ENCODE measurements around the gene NDUFA7.

Gene NDUFA7

DNA sequence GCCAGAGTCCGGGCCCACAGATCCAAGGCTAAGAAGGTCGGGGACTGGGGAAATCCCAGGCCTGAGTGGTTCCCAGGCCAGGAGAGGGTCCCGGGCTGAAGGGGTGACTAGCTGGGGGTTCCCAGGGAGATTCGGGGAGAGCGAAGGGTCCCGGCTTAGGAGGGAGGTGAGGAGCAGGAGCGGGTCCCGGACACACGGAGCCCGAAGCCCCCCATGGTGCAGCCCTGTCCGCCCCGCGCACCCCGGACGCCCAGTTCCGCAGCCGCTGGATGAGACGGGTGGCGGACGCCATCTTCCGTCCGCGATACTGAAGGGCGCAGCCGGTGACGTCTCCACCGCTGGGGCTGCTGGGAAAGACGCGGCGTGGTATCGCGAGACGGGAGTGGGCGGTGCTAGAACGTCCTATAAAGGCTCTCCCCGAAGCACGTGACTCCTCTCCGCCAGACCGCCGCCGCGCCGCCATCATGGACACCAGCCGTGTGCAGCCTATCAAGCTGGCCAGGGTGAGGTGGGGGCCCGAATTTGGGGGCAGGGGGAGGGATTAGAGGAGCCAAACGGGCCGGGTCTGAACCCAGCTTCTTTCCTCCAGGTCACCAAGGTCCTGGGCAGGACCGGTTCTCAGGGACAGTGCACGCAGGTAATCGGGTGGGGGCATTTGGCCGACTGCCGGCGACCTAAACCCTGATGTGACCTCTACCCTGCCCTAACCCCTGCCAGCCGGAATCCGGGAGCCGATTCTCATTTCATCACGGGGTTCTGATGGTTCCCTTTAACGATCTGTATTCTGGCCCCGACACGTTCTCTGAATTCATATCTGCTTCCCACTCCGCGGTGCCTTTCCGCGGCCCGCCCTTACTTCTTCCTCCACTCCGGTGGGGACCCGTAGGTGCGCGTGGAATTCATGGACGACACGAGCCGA lies at the start of gene NDUFA7, which contains the start of gene RPS28:
Gene NDUFA7, minus strand, starts transcription at position 309 of the 919 bp plus-strand sequence. Its CDS starts 17 bp downstream, at position 292.
Gene RPS28, plus strand, starts transcription at position 430 of the 919 bp plus-strand sequence. Its CDS starts 35 bp downstream, at position 465.
- Histone ChIP-seq H3K27ac (peak within 1 kb of the TSS; percentile 90), H3K27me3 (replicated peaks) (no peaks in the 10 kb centered on the region), H3K36me3 (replicated peaks) (peaks cover 19% of the 10 kb centered on the region), H3K4me3 (ENCODE audit: low read depth, low read length) (peak within 1 kb of the TSS; percentile 99)
- TF ChIP-seq, protein P1, sequence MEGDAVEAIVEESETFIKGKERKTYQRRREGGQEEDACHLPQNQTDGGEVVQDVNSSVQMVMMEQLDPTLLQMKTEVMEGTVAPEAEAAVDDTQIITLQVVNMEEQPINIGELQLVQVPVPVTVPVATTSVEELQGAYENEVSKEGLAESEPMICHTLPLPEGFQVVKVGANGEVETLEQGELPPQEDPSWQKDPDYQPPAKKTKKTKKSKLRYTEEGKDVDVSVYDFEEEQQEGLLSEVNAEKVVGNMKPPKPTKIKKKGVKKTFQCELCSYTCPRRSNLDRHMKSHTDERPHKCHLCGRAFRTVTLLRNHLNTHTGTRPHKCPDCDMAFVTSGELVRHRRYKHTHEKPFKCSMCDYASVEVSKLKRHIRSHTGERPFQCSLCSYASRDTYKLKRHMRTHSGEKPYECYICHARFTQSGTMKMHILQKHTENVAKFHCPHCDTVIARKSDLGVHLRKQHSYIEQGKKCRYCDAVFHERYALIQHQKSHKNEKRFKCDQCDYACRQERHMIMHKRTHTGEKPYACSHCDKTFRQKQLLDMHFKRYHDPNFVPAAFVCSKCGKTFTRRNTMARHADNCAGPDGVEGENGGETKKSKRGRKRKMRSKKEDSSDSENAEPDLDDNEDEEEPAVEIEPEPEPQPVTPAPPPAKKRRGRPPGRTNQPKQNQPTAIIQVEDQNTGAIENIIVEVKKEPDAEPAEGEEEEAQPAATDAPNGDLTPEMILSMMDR (IDR thresholded peaks at IDR 0.05; ENCODE audit: low read depth, low read length, missing control alignments): peak; percentile 34
- in situ Hi-C loops (cut with HindIII; ENCODE audit: low pct_ligation_motif_present, low sequenced_read_pairs): no loop called here
- peak; percentile 93 for DNase-seq

DNA sequence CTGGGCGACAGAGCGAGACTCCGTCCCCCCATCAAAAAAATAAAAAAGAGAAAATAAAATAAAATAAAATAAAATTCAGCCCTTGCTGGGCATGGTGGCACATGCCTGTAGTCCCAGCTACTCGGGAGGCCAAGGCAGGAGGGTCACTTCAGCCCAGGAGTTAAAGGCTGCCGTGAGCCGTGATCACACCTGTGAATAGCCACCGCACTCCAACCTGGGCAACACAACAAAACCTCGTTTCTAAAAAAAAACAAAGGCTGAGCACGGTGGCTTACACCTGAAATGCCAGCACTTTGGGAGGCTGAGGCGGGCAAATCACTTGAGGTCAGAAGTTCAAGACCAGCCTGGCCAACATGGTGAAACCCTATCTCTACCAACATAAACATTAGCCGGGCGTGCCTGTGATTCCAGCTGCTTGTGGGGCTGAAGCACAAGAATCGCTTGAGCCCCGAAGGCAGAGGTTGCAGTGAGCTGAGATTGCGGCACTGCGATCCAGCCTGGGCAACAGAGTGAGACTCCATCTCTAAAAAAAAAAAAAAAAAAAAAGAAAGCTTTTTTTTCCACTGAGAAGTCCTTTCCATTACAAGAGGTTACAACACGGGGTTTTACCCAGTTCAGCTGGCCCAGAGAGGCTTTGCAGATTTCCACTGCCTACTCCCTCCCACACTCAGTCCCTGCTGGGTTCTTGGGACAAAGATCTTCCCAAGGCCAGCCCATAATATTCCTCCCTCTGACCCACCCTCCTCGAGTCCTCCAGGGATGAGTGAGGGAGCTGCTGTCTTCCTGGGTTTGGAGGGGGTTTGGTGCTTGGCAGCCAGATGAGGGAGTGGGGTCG lies 49.2 kb upstream of the NDUFA7 start:
- Histone ChIP-seq H3K27ac (no peak overlapping the region), H3K36me3 (replicated peaks) (peaks cover 63% of the 10 kb centered on the region), H3K27me3 (replicated peaks) (no peaks in the 10 kb centered on the region), H3K4me3 (ENCODE audit: low read depth, low read length) (no peak overlapping the region)
- no peak for DNase-seq
- in situ Hi-C loops (cut with HindIII; ENCODE audit: low pct_ligation_motif_present, low sequenced_read_pairs): no loop called here
- TF ChIP-seq, protein P1 (IDR thresholded peaks at IDR 0.05; ENCODE audit: low read depth, low read length, missing control alignments): no peak

DNA sequence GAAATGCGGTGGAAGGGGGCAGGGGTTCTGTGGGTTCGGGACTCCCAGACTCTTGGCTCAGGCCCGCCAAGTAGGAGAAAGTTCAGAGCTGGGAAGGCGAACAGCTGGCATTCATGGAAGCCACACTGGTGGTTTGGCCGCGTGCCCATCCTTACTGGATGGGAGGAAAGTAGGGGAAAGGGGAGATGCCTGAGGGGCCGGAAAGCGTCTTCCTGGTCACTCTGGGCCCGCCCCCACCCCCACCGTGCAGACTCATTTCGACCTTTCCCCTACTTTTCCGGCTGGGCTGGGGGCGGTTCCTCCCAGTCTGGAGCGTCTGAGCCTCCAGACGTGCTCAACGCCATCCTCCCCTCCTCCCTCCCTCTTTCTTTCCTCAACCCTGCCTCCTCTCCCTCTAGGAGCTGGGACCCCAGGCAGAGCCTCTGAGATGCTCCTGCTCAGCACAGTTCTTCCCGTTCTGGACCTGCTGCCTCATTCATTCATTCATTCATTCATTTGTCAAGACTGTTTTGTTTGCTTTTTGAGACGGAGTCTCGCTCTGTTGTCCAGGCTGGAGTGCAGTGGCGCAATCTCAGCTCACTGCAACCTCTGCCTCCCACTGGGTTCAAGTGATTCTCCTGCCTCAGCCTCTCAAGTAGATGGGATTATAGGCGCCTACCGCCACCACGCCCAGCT lies 46.3 kb upstream of the NDUFA7 start:
- Histone ChIP-seq H3K36me3 (replicated peaks) (peaks cover 45% of the 10 kb centered on the region), H3K27me3 (replicated peaks) (no peaks in the 10 kb centered on the region), H3K4me3 (ENCODE audit: low read depth, low read length) (peak overlapping the region; percentile 81), H3K27ac (peak overlapping the region; percentile 73)
- DNase-seq: peak; percentile 92
- TF ChIP-seq, protein P1 (IDR thresholded peaks at IDR 0.05; ENCODE audit: low read depth, low read length, missing control alignments): no peak
- in situ Hi-C loops (cut with HindIII; ENCODE audit: low pct_ligation_motif_present, low sequenced_read_pairs): no loop called here

DNA sequence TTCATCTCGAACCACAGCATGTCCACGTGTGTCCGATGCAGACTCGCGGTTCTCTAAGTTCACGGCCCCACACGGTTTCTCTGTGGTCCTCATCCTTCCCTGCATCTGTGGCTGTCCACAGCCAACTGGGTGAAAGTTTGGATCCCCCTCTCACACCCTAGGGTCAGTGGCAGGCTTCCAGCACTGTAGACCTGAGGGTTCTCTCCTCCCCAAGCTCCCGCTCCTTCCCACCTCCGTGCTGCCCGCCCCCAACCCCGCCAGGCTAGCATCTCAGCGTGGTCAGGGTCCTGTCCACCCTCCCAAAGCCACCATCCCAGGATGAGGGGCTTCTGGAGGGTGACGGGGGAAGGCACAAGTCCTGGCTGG lies 45.8 kb upstream of the NDUFA7 start:
- in situ Hi-C loops (cut with HindIII; ENCODE audit: low pct_ligation_motif_present, low sequenced_read_pairs): no loop called here
- Histone ChIP-seq H3K27me3 (replicated peaks) (no peaks in the 10 kb centered on the region), H3K27ac (peak overlapping the region; percentile 73), H3K4me3 (ENCODE audit: low read depth, low read length) (peak overlapping the region; percentile 81), H3K36me3 (replicated peaks) (peaks cover 42% of the 10 kb centered on the region)
- no peak for DNase-seq
- TF ChIP-seq, protein P1 (IDR thresholded peaks at IDR 0.05; ENCODE audit: low read depth, low read length, missing control alignments): no peak

DNA sequence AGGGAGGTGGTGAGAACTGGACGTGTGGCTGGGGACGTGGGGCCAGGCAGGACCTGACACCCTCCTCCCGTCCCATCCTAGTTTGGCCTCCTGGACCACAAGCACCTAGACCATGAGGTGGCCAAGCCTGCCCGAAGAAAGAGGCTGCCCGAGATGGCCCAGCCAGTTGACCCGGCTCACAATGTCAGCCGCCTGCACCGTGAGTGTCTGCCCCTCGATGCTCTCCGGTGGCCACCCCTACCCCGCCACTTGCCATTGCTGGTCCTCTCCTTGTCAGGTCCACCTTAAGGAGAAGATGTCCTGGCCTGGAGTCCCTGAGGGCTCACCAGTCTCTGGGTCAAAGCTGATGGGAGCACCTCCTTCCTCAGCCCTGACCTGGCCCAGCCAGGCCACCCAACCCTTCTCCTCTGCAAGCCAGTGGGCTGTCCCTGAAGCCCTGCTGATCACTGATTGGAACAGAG lies 45.0 kb upstream of the NDUFA7 start:
- in situ Hi-C loops (cut with HindIII; ENCODE audit: low pct_ligation_motif_present, low sequenced_read_pairs): no loop called here
- H3K4me3 ChIP-seq (ENCODE audit: low read depth, low read length): peak overlapping the region; percentile 81
- DNase-seq: no peak
- peak overlapping the region; percentile 11 for H3K27ac ChIP-seq
- H3K27me3 ChIP-seq (replicated peaks): no peaks in the 10 kb centered on the region
- peaks cover 34% of the 10 kb centered on the region for H3K36me3 ChIP-seq (replicated peaks)
- TF ChIP-seq, protein P1 (IDR thresholded peaks at IDR 0.05; ENCODE audit: low read depth, low read length, missing control alignments): no peak
